Endometrial microvascular endothelial cells (primary cell): ENCODE results near the gene COX20. TPM values are rescaled to one million over a fixed set of nuclear protein-coding genes. Genes with fewer than 3 reads are reported as not detected.
"Not testable (repeated sequence)": the region's sequence is repeated elsewhere in the genome, so short reads cannot be mapped to it uniquely, and the experiment has no call there.

Experiments used
- in situ Hi-C: cut with HindIII; loops from 2 replicates; pipeline ENCODE4 v1.10.0; 2017; ENCODE audit warnings: low sequenced_read_pairs, low pct_unique_long_range_greater_than_20kb; ENCODE audit errors: inconsistent ontology term
- total RNA-seq: library from RNA; depleted of rRNA; stranded (reverse); fragments of >200 nt; gene quantifications from one replicate; pipeline ENCODE4 v1.2.3, GENCODE V29; 2015; ENCODE audit errors: inconsistent ontology term

COX20 gene
- 61.5 TPM for total RNA-seq

- in situ Hi-C loops: loop anchor here (10.0 kb wide), 1 partner anchor 209 kb away; no protein-coding TSS in a partner anchor
Observed at GRCh38 chr1:244835276-244836134, at the start of gene COX20. Gene COX20 (plus strand): TSS chr1:244835658. CDS start chr1:244835715, 57 bp downstream.

- in situ Hi-C loops: no loop called here
Observed at GRCh38 chr1:244788493-244789275, 46.8 kb upstream of the COX20 start.

GRCh38 chr1:244789276-244789580, 46.2 kb upstream of the COX20 start:
- in situ Hi-C loops: no loop called here

- in situ Hi-C loops: no loop called here
Observed at GRCh38 chr1:244789731-244790130, 45.7 kb upstream of the COX20 start.

GRCh38 chr1:244791061-244791460, 44.4 kb upstream of the COX20 start:
- in situ Hi-C loops: no loop called here

- in situ Hi-C loops: no loop called here
Observed at GRCh38 chr1:244792188-244792850, 43.1 kb upstream of the COX20 start.

- in situ Hi-C loops: no loop called here
Observed at GRCh38 chr1:244794071-244794470, 41.4 kb upstream of the COX20 start.

GRCh38 chr1:244794516-244794915, 40.9 kb upstream of the COX20 start:
- in situ Hi-C loops: not testable (repeated sequence)

- in situ Hi-C loops: no loop called here
Observed at GRCh38 chr1:244796719-244797406, 38.6 kb upstream of the COX20 start.

GRCh38 chr1:244800821-244801220, 34.6 kb upstream of the COX20 start:
- in situ Hi-C loops: no loop called here

- in situ Hi-C loops: no loop called here
Observed at GRCh38 chr1:244801246-244801645, 34.2 kb upstream of the COX20 start.

- in situ Hi-C loops: no loop called here
Observed at GRCh38 chr1:244802041-244802440, 33.4 kb upstream of the COX20 start.

- in situ Hi-C loops: no loop called here
Observed at GRCh38 chr1:244802556-244803239, 32.8 kb upstream of the COX20 start.

GRCh38 chr1:244804841-244805240, 30.6 kb upstream of the COX20 start:
- in situ Hi-C loops: no loop called here

GRCh38 chr1:244807138-244807537, 28.3 kb upstream of the COX20 start:
- in situ Hi-C loops: no loop called here

GRCh38 chr1:244810221-244810620, 25.2 kb upstream of the COX20 start:
- in situ Hi-C loops: no loop called here

GRCh38 chr1:244813327-244813726, 22.1 kb upstream of the COX20 start:
- in situ Hi-C loops: no loop called here

- in situ Hi-C loops: no loop called here
Observed at GRCh38 chr1:244815600-244816099, 19.8 kb upstream of the COX20 start.
